Fibroblast of lung (primary cell): ENCODE results near the gene GEMIN5. TPM values are rescaled to one million over a fixed set of nuclear protein-coding genes. Genes with fewer than 3 reads are reported as not detected.

Experiments
- DNase-seq, 2 donors: peaks; one replicate each; pipeline versions ENCODE4 v3.0.0 to v3.0.0-alpha.2; 2010; ENCODE audit warnings: low read depth in 2 of 2
- H2AFZ ChIP-seq: 2 replicates; pipeline ENCODE4 v1.5.1; 2012; ENCODE audit warnings: low read length, control low read depth, inconsistent platforms
- H3K27ac ChIP-seq: 2 replicates; pipeline ENCODE4 v1.5.1; 2011; ENCODE audit warnings: low read length, control low read depth; ENCODE audit not compliant: insufficient read depth
- H3K27me3 ChIP-seq: 2 replicates; pipeline ENCODE4 v1.5.1; 2011; ENCODE audit warnings: mild to moderate bottlenecking, low read length; ENCODE audit not compliant: control insufficient read depth, insufficient read depth
- H3K36me3 ChIP-seq: 2 replicates; pipeline ENCODE4 v1.5.1; 2011; ENCODE audit warnings: low read length; ENCODE audit not compliant: control insufficient read depth, insufficient read depth
- H3K4me1 ChIP-seq: 2 replicates; pipeline ENCODE4 v1.5.1; 2011; ENCODE audit warnings: low read length; ENCODE audit not compliant: control insufficient read depth, insufficient read depth; ENCODE audit errors: extremely low read depth
- H3K4me2 ChIP-seq: 2 replicates; pipeline ENCODE4 v1.5.1; 2011; ENCODE audit warnings: low read length, control low read depth; ENCODE audit not compliant: insufficient read depth; ENCODE audit errors: extremely low read depth
- H3K4me3 ChIP-seq, 4 experiments: fragments of 200-600 bp in 1 of 4; sonication (generic) in 1 of 4; replicated peaks in 1 of 4; 2 replicates each; pipeline ENCODE4 v1.5.1; 2011 to 2016; ENCODE audit warnings: low read length in 4 of 4, low read depth in 3 of 4, mild to moderate bottlenecking in 3 of 4, control low read depth in 2 of 4, inconsistent platforms in 1 of 4, mixed read lengths in 1 of 4; ENCODE audit not compliant: insufficient read depth in 1 of 4; ENCODE audit errors: control extremely low read depth in 1 of 4
- H3K79me2 ChIP-seq: 2 replicates; pipeline ENCODE4 v1.5.1; 2012; ENCODE audit warnings: mild to moderate bottlenecking, low read length, inconsistent platforms; ENCODE audit not compliant: control insufficient read depth, insufficient read depth
- H3K9ac ChIP-seq: 2 replicates; pipeline ENCODE4 v1.5.1; 2011; ENCODE audit warnings: mild to moderate bottlenecking, low read length, control low read depth; ENCODE audit not compliant: insufficient read depth
- H3K9me3 ChIP-seq: 2 replicates; pipeline ENCODE4 v1.5.1; 2012; ENCODE audit warnings: low read depth, low read length; ENCODE audit not compliant: control insufficient read depth, insufficient read depth
- H4K20me1 ChIP-seq: 2 replicates; pipeline ENCODE4 v1.5.1; 2011; ENCODE audit warnings: low read length; ENCODE audit not compliant: control insufficient read depth, insufficient read depth; ENCODE audit errors: extremely low read depth
- CTCF ChIP-seq, 2 donors: IDR thresholded peaks in 1 of 2; conservative IDR thresholded peaks in 1 of 2; 1 replicate in 1 of 2; 2 replicates in 1 of 2; pipeline ENCODE4 v1.5.1; 2011 to 2012; ENCODE audit warnings: low read length in 2 of 2, control low read depth in 1 of 2, inconsistent platforms in 1 of 2, low read depth in 1 of 2, mild to moderate bottlenecking in 1 of 2
- EZH2 ChIP-seq: IDR thresholded peaks from 2 replicates; pipeline ENCODE4 v1.5.1; 2012; ENCODE audit warnings: low read length, control low read depth, mild to moderate bottlenecking; ENCODE audit errors: missing control alignments
- polyA plus RNA-seq, 2 donors: library from polyadenylated mRNA; depleted of rRNA in 1 of 2; stranded (reverse) in 1 of 2; unstranded in 1 of 2; fragments of >200 nt; gene quantifications; 2 replicates each; pipeline ENCODE4 v1.2.1, GENCODE V29; 2011 to 2012; ENCODE audit warnings: missing spikeins in 1 of 2
- total RNA-seq: library from RNA; depleted of rRNA; stranded (reverse); fragments of >200 nt; gene quantifications from 2 replicates; pipeline ENCODE4 v1.2.1, GENCODE V29; 2014

Gene GEMIN5
- total and polyA plus RNA-seq, 2 donors (not counting 1 experiment from before 2014, with no cell fraction given) = 7.7 to 12.1 TPM

GRCh38 chr5:154937186-154937717 lies 759 bp downstream of the GEMIN5 start:
- Histone ChIP-seq H3K9ac (peak overlapping the region; percentile 63), H4K20me1 (no peaks in the 10 kb centered on the region), H3K27ac (peak overlapping the region; percentile 11), H3K9me3 (no peaks in the 10 kb centered on the region), H2AFZ (peak overlapping the region; percentile 94), H3K27me3 (no peaks in the 10 kb centered on the region), H3K4me3 (peak overlapping the region; percentile 62 to 93 (median 82)), H3K79me2 (peaks cover 27% of the 10 kb centered on the region), H3K4me2 (peak overlapping the region; percentile 95), H3K36me3 (no peaks in the 10 kb centered on the region), H3K4me1 (peaks cover 9% of the 10 kb centered on the region)
- TF ChIP-seq CTCF (conservative IDR thresholded peaks at IDR 0.05 in 1 of 2, IDR thresholded peaks at IDR 0.05 in 1 of 2; ENCODE audit: low read depth in 1 of 2, low read length in 2 of 2) = no peak
- no peak for TF ChIP-seq EZH2
- DNase-seq = peak; percentile 5 to 12

GRCh38 chr5:154934881-154935280 lies 3.1 kb downstream of the GEMIN5 start:
- Histone ChIP-seq H3K4me3 (no peak overlapping the region), H2AFZ (no peak overlapping the region), H3K27me3 (no peaks in the 10 kb centered on the region), H3K9me3 (no peaks in the 10 kb centered on the region), H3K79me2 (peaks cover 15% of the 10 kb centered on the region), H3K27ac (no peak overlapping the region), H3K9ac (no peak overlapping the region), H3K4me1 (peaks cover 7% of the 10 kb centered on the region), H4K20me1 (no peaks in the 10 kb centered on the region), H3K36me3 (no peaks in the 10 kb centered on the region), H3K4me2 (no peak overlapping the region)
- TF ChIP-seq CTCF (conservative IDR thresholded peaks at IDR 0.05 in 1 of 2, IDR thresholded peaks at IDR 0.05 in 1 of 2; ENCODE audit: low read depth in 1 of 2, low read length in 2 of 2) = no peak
- no peak for TF ChIP-seq EZH2
- no peak for DNase-seq

GRCh38 chr5:154933537-154933936 lies 4.5 kb downstream of the GEMIN5 start:
- no peak for DNase-seq
- no peak overlapping the region for H3K4me3 ChIP-seq
- no peak for TF ChIP-seq EZH2
- TF ChIP-seq CTCF (conservative IDR thresholded peaks at IDR 0.05 in 1 of 2, IDR thresholded peaks at IDR 0.05 in 1 of 2; ENCODE audit: low read depth in 1 of 2, low read length in 2 of 2) = no peak
- no peaks in the 10 kb centered on the region for H4K20me1 ChIP-seq
- H3K9ac ChIP-seq = no peak overlapping the region
- no peaks in the 10 kb centered on the region for H3K27me3 ChIP-seq
- H3K4me1 ChIP-seq = peaks cover 7% of the 10 kb centered on the region
- H3K27ac ChIP-seq = no peak overlapping the region
- no peak overlapping the region for H2AFZ ChIP-seq
- H3K79me2 ChIP-seq = peaks cover 15% of the 10 kb centered on the region
- no peaks in the 10 kb centered on the region for H3K9me3 ChIP-seq
- no peaks in the 10 kb centered on the region for H3K36me3 ChIP-seq
- no peak overlapping the region for H3K4me2 ChIP-seq
